ENCODE measurements around the gene SLC43A3.
"Not testable (repeated sequence)": the region's sequence is repeated elsewhere in the genome, so short reads cannot be mapped to it uniquely, and the experiment has no call there.

The SLC43A3 gene

DNA sequence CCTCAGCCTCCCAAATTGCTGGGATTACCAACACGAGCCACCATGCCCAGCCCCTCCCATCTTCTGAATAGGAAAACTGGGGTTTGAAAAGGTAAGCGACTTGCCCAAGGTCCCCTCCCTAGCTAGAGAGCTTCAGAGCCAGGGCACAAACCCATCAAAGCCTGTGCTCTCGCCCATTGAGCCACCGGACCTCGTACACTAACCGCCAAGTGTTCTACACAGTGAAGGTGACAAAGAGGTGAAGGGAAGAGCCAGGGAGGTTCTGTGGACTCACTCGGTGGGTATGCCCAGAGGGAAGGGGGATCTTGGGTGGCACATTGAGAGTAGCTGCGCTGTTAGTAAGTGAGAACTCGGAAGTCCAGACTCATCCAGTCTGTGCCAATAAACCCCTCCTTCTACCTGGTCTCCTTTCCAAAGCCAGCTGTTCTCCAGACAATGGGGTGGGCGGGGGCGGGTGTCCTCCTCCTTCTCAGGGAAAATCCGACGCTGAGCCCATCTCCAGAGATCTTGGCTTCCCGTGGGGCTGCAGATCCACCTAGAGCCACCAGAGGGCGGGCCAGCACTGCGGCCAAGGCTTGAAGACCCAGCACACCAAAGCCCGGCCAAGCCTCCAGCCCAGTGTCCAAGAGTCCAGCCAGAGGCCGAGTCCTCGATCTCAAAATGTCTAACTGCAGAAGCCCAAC, 30.2 kb upstream of the SLC43A3 start:
- peak overlapping the region; percentile 23 for H2AFZ ChIP-seq (ENCODE audit: low read length)
- H3K27ac ChIP-seq (replicated peaks; ENCODE audit: low read length) = no peak overlapping the region
- no peak overlapping the region for H2BK15ac ChIP-seq (ENCODE audit: low read length)
- no peak overlapping the region for H3K4me3 ChIP-seq (ENCODE audit: low read length in 2 of 2)
- peak; percentile 87 for DNase-seq (ENCODE audit: low spot score)
- H3K36me3 ChIP-seq (replicated peaks in 1 of 2; ENCODE audit: control insufficient read depth in 2 of 2, insufficient read depth in 2 of 2, low read length in 2 of 2) = no peaks in the 10 kb centered on the region
- H3K27me3 ChIP-seq (ENCODE audit: control insufficient read depth in 3 of 3, insufficient read depth in 3 of 3, low read depth in 1 of 3, low read length in 3 of 3) = peaks cover 22 to 59% (median 47%) of the 10 kb centered on the region in 3 experiments
- H2BK5ac ChIP-seq (ENCODE audit: low read length) = no peak overlapping the region
- H2AK5ac ChIP-seq (ENCODE audit: low read depth, low read length) = no peak overlapping the region
- H3K23ac ChIP-seq (ENCODE audit: low read depth, low read length, poor library complexity) = no peak overlapping the region
- no peaks in the 10 kb centered on the region for H3K79me1 ChIP-seq (ENCODE audit: low read depth, low read length)
- H2BK120ac ChIP-seq (ENCODE audit: low read depth, low read length) = no peak overlapping the region
- no peak overlapping the region for H3K14ac ChIP-seq (ENCODE audit: low read length)
- H3K9ac ChIP-seq (ENCODE audit: low read depth, low read length, poor library complexity) = no peak overlapping the region
- no peak overlapping the region for H4K91ac ChIP-seq (ENCODE audit: low read depth, low read length, poor library complexity)
- H3K4me2 ChIP-seq (ENCODE audit: insufficient read depth, low read length, poor library complexity, severe bottlenecking) = no peak overlapping the region
- no peak overlapping the region for H4K8ac ChIP-seq (ENCODE audit: low read depth, low read length)
- H3K4ac ChIP-seq (ENCODE audit: low read length) = no peak overlapping the region
- WGBS, 2 donors (ENCODE audit: extremely low coverage in 2 of 2, insufficient read length in 2 of 2, insufficient replicate concordance in 1 of 2) = no CpG with 5 or more reads among the region's 19 CpGs
- no peak overlapping the region for H3K18ac ChIP-seq (ENCODE audit: low read length)
- H2BK12ac ChIP-seq (ENCODE audit: low read length) = no peak overlapping the region
- H3K4me1 ChIP-seq (ENCODE audit: control insufficient read depth in 2 of 2, insufficient read depth in 1 of 2, low read depth in 1 of 2, low read length in 2 of 2) = peaks cover 16 to 20% of the 10 kb centered on the region in 2 donors
- no peaks in the 10 kb centered on the region for H3K9me3 ChIP-seq (replicated peaks in 1 of 2; ENCODE audit: control insufficient read depth in 2 of 2, insufficient read depth in 1 of 2, low read depth in 1 of 2, low read length in 2 of 2)

DNA sequence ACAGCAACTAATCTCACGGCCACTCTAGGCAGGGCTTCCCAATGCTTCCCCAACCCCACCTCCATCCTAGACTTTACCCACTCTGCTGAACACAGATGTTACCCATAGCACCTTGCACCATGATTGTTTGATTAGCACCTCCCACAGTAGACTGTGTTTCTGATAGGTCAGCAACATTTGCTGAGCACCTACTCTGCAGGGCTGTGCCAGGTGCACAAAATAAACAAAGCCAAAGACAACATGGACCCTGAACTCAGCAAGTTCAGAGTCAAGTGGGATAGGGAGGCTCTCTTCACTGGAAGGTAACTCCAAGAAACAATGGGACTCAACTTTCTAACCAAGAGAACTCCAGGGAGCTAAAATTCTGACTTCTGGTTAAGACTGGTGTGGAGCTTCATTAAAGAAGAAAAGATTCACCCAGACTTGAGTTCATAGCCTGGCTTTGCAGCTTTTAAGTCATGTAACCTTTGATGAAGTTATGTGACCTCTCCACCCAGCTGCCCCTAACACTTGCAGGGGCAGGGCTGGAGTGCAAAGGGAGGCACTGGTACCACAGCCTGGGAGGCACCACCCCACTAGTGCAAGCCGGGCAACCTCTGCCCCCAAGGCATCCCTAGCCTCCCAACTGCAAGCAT, 26.7 kb upstream of the SLC43A3 start:
- Histone ChIP-seq H3K79me1 (ENCODE audit: low read depth, low read length) (no peaks in the 10 kb centered on the region), H3K36me3 (replicated peaks in 1 of 2; ENCODE audit: control insufficient read depth in 2 of 2, insufficient read depth in 2 of 2, low read length in 2 of 2) (no peaks in the 10 kb centered on the region), H3K23ac (ENCODE audit: low read depth, low read length, poor library complexity) (no peak overlapping the region), H3K9ac (ENCODE audit: low read depth, low read length, poor library complexity) (no peak overlapping the region), H2AFZ (ENCODE audit: low read length) (no peak overlapping the region), H3K18ac (ENCODE audit: low read length) (peak overlapping the region; percentile 48), H3K14ac (ENCODE audit: low read length) (no peak overlapping the region), H2BK15ac (ENCODE audit: low read length) (no peak overlapping the region), H4K8ac (ENCODE audit: low read depth, low read length) (no peak overlapping the region), H3K4ac (ENCODE audit: low read length) (no peak overlapping the region), H3K9me3 (replicated peaks in 1 of 2; ENCODE audit: control insufficient read depth in 2 of 2, insufficient read depth in 1 of 2, low read depth in 1 of 2, low read length in 2 of 2) (no peaks in the 10 kb centered on the region), H3K4me2 (ENCODE audit: insufficient read depth, low read length, poor library complexity, severe bottlenecking) (no peak overlapping the region), H2BK120ac (ENCODE audit: low read depth, low read length) (no peak overlapping the region), H3K4me3 (ENCODE audit: low read length in 2 of 2) (no peak overlapping the region), H2BK12ac (ENCODE audit: low read length) (no peak overlapping the region), H2BK5ac (ENCODE audit: low read length) (no peak overlapping the region), H4K91ac (ENCODE audit: low read depth, low read length, poor library complexity) (no peak overlapping the region), H3K4me1 (ENCODE audit: control insufficient read depth in 2 of 2, insufficient read depth in 1 of 2, low read depth in 1 of 2, low read length in 2 of 2) (peaks cover 3 to 6% of the 10 kb centered on the region in 2 donors), H3K27me3 (ENCODE audit: control insufficient read depth in 3 of 3, insufficient read depth in 3 of 3, low read depth in 1 of 3, low read length in 3 of 3) (peaks cover 9 to 65% (median 20%) of the 10 kb centered on the region in 3 experiments), H3K27ac (replicated peaks; ENCODE audit: low read length) (no peak overlapping the region), H2AK5ac (ENCODE audit: low read depth, low read length) (no peak overlapping the region)
- WGBS, 2 donors (ENCODE audit: extremely low coverage in 2 of 2, insufficient read length in 2 of 2, insufficient replicate concordance in 1 of 2) = no CpG with 5 or more reads among the region's 2 CpGs
- no peak for DNase-seq (ENCODE audit: low spot score)

DNA sequence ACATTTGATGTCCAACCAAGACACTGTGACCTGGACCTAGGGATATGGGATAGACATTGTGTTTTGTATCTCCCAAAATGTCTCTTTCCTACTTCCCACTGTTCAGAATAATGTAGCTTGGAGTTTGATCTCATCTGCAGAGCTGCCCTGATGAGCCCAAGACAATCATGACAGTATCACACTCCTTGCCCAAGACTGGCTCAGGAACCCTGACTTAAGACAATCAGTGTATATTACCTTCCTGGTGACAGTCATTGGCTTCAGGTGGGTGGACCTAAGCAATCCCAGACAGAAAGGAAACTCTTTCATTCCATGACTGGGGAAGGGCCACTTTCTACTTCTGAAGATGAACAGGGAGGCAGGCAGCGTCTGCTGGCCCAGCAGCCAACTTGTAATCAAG, 19.1 kb upstream of the SLC43A3 start:
- Histone ChIP-seq H3K18ac (ENCODE audit: low read length) (no peak overlapping the region), H3K23ac (ENCODE audit: low read depth, low read length, poor library complexity) (no peak overlapping the region), H3K9ac (ENCODE audit: low read depth, low read length, poor library complexity) (no peak overlapping the region), H3K4me2 (ENCODE audit: insufficient read depth, low read length, poor library complexity, severe bottlenecking) (no peak overlapping the region), H2AFZ (ENCODE audit: low read length) (no peak overlapping the region), H3K14ac (ENCODE audit: low read length) (no peak overlapping the region), H2BK5ac (ENCODE audit: low read length) (no peak overlapping the region), H2BK12ac (ENCODE audit: low read length) (no peak overlapping the region), H3K36me3 (replicated peaks in 1 of 2; ENCODE audit: control insufficient read depth in 2 of 2, insufficient read depth in 2 of 2, low read length in 2 of 2) (no peaks in the 10 kb centered on the region), H3K27me3 (ENCODE audit: control insufficient read depth in 3 of 3, insufficient read depth in 3 of 3, low read depth in 1 of 3, low read length in 3 of 3) (peaks cover 0 to 11% (median 2%) of the 10 kb centered on the region in 3 experiments), H3K9me3 (replicated peaks in 1 of 2; ENCODE audit: control insufficient read depth in 2 of 2, insufficient read depth in 1 of 2, low read depth in 1 of 2, low read length in 2 of 2) (no peaks in the 10 kb centered on the region), H3K79me1 (ENCODE audit: low read depth, low read length) (no peaks in the 10 kb centered on the region), H3K4me1 (ENCODE audit: control insufficient read depth in 2 of 2, insufficient read depth in 1 of 2, low read depth in 1 of 2, low read length in 2 of 2) (no peaks in the 10 kb centered on the region), H2BK15ac (ENCODE audit: low read length) (no peak overlapping the region), H2BK120ac (ENCODE audit: low read depth, low read length) (no peak overlapping the region), H4K91ac (ENCODE audit: low read depth, low read length, poor library complexity) (no peak overlapping the region), H2AK5ac (ENCODE audit: low read depth, low read length) (no peak overlapping the region), H4K8ac (ENCODE audit: low read depth, low read length) (no peak overlapping the region), H3K4me3 (ENCODE audit: low read length in 2 of 2) (no peak overlapping the region), H3K27ac (replicated peaks; ENCODE audit: low read length) (no peak overlapping the region), H3K4ac (ENCODE audit: low read length) (no peak overlapping the region)
- DNase-seq (ENCODE audit: low spot score) = no peak
- WGBS, 2 donors (ENCODE audit: extremely low coverage in 2 of 2, insufficient read length in 2 of 2, insufficient replicate concordance in 1 of 2) = no CpG with 5 or more reads among the region's 1 CpG

DNA sequence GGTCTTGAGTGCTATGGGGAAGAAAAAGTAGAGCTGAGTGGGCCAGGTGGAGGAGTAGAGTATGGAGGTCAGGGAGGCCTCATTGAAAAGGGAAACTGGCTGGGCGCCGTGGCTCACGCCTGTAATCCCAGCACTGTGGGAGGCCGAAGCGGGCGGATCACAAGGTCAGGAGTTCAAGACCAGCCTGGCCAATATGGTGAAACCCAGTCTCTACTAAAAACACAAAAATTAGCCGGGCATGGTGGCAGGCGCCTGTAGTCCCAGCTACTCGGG, 18.1 kb upstream of the SLC43A3 start:
- H3K79me1 ChIP-seq (ENCODE audit: low read depth, low read length); H4K8ac ChIP-seq (ENCODE audit: low read depth, low read length); H2AK5ac ChIP-seq (ENCODE audit: low read depth, low read length); H2BK5ac ChIP-seq (ENCODE audit: low read length); H2BK12ac ChIP-seq (ENCODE audit: low read length); H3K36me3 ChIP-seq (replicated peaks in 1 of 2; ENCODE audit: control insufficient read depth in 2 of 2, insufficient read depth in 2 of 2, low read length in 2 of 2); H4K91ac ChIP-seq (ENCODE audit: low read depth, low read length, poor library complexity); H3K27me3 ChIP-seq (ENCODE audit: control insufficient read depth in 3 of 3, insufficient read depth in 3 of 3, low read depth in 1 of 3, low read length in 3 of 3); H2BK120ac ChIP-seq (ENCODE audit: low read depth, low read length); H2BK15ac ChIP-seq (ENCODE audit: low read length); H3K27ac ChIP-seq (replicated peaks; ENCODE audit: low read length); H3K4me2 ChIP-seq (ENCODE audit: insufficient read depth, low read length, poor library complexity, severe bottlenecking); H3K9ac ChIP-seq (ENCODE audit: low read depth, low read length, poor library complexity); H3K23ac ChIP-seq (ENCODE audit: low read depth, low read length, poor library complexity); H3K4me1 ChIP-seq (ENCODE audit: control insufficient read depth in 2 of 2, insufficient read depth in 1 of 2, low read depth in 1 of 2, low read length in 2 of 2); H3K18ac ChIP-seq (ENCODE audit: low read length); H3K14ac ChIP-seq (ENCODE audit: low read length); H3K9me3 ChIP-seq (replicated peaks in 1 of 2; ENCODE audit: control insufficient read depth in 2 of 2, insufficient read depth in 1 of 2, low read depth in 1 of 2, low read length in 2 of 2); H3K4ac ChIP-seq (ENCODE audit: low read length); H2AFZ ChIP-seq (ENCODE audit: low read length); H3K4me3 ChIP-seq (ENCODE audit: low read length in 2 of 2); DNase-seq (ENCODE audit: low spot score): not testable (repeated sequence)
- WGBS, 2 donors (ENCODE audit: extremely low coverage in 2 of 2, insufficient read length in 2 of 2, insufficient replicate concordance in 1 of 2) = no CpG with 5 or more reads among the region's 9 CpGs
